GM12865 (cell line): ENCODE data around the gene HGS.

ENCODE experiments used
- DNase-seq: peaks from one replicate; pipeline ENCODE4 v3.0.0; 2010; ENCODE audit warnings: low read depth
- H3K4me3 ChIP-seq: 2 replicates; pipeline ENCODE4 v1.5.1; 2011; ENCODE audit warnings: mild to moderate bottlenecking, low read depth, low read length, control low read depth
- TF ChIP-seq, protein P1 (sequence below): IDR thresholded peaks from 2 replicates; pipeline ENCODE4 v1.5.1; 2011; ENCODE audit warnings: low read length, control low read depth, low read depth, inconsistent platforms; ENCODE audit not compliant: insufficient read depth; ENCODE audit errors: missing control alignments

The HGS gene

GRCh38 chr17:81706232-81706611 is 22.4 kb downstream of the HGS start:
- TF ChIP-seq, protein P1, sequence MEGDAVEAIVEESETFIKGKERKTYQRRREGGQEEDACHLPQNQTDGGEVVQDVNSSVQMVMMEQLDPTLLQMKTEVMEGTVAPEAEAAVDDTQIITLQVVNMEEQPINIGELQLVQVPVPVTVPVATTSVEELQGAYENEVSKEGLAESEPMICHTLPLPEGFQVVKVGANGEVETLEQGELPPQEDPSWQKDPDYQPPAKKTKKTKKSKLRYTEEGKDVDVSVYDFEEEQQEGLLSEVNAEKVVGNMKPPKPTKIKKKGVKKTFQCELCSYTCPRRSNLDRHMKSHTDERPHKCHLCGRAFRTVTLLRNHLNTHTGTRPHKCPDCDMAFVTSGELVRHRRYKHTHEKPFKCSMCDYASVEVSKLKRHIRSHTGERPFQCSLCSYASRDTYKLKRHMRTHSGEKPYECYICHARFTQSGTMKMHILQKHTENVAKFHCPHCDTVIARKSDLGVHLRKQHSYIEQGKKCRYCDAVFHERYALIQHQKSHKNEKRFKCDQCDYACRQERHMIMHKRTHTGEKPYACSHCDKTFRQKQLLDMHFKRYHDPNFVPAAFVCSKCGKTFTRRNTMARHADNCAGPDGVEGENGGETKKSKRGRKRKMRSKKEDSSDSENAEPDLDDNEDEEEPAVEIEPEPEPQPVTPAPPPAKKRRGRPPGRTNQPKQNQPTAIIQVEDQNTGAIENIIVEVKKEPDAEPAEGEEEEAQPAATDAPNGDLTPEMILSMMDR, result no peak
- H3K4me3 ChIP-seq, result no peak overlapping the region
- DNase-seq, result no peak

DNA sequence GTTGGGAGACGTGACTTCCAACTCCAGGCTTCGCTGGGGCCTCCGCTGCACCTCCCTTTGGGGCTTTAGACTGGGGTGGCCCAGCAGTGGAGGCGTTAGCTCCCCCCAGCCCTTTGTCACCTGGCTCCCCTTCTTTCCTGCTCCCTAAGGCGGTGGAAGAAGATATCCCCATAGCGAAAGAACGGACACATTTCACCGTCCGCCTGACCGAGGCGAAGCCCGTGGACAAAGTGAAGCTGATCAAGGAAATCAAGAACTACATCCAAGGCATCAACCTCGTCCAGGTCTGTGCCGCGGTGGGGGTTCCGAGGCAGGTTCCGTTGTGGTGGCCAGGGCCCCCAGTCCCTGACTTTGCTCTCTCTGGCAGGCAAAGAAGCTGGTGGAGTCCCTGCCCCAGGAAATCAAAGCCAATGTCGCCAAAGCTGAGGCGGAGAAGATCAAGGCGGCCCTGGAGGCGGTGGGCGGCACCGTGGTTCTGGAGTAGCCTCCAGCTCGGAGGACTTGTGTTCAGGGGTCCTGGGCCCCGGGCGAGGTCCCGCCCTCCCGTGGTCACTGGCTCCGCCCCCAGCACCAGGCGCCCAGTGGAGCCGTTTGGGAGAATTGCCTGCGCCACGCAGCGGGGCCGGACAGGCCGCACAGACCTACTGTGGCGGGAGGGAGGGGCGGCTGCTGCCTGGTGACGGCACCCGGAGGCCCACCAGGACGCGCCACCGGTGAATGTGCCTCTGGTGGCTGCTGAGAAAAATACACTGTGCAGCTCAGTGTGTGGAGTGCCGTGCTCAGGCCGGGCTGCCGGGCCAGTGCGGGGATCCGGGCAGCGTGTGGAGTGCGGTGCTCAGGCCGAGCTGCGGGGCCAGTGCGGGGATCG is 23.2 kb downstream of the HGS start:
- TF ChIP-seq, protein P1, result no peak
- H3K4me3 ChIP-seq, result no peak overlapping the region
- no peak for DNase-seq

DNA sequence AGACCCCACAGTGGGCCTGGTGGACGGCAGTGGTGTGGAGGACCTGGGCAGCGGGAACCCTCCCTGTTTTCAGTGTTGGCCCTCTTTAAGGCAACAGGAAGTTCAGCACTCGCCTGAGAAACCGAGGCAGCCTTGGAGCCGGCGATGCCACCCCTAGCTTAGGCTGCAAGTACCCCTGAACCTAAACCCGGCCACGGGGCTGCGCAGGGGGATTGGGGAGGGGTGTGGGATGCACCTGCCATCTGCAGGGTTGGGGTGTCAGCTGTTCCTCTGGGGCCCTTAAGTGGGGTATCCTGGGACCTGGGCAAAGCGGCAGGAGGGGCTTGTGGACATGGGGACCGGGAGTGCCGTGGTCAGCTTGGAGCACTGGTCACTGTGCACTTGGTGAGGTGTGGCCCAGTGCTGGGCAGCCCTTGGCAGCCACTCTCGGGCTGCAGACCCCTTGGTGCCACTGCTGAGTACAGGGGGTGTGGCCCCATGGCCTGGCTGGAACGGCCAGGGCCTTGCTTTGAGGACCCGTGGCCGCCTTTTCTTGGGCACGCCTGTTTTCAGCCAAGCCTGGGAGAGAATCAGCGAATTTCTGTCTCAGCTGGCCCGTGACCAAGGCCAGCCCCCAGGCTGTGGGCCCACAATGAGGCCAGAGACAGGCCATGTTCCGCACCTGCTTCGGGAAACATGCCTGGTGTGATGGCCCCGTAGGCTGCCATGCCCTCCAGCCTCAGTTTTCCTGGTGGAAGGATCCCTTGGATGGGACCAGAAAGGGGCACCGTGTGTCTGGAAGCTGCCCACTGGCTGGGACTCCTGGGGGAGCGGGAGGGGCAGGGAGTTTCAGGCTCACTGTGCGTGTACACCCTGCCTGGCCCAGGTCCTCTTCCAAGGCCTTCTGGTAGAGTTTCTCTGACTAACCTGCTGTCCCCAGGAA is 24.2 kb downstream of the HGS start:
- H3K4me3 ChIP-seq, result no peak overlapping the region
- TF ChIP-seq, protein P1, result no peak
- DNase-seq, result no peak

- H3K4me3 ChIP-seq, result no peak overlapping the region
- TF ChIP-seq, protein P1, result no peak
- DNase-seq, result no peak
These were observed 25.0 kb downstream of the HGS start for GRCh38 chr17:81708739-81709185.

- H3K4me3 ChIP-seq, result peak overlapping the region; percentile 41
- DNase-seq, result no peak
- TF ChIP-seq, protein P1, result no peak
These were observed 26.9 kb downstream of the HGS start for GRCh38 chr17:81710514-81711308.

GRCh38 chr17:81711814-81712467 is 28.1 kb downstream of the HGS start, which contains the start of gene SLC25A10:
TSS of gene SLC25A10 (plus strand) at chr17:81712284. CDS start at chr17:81712427, 143 bp downstream.
- TF ChIP-seq, protein P1, result no peak
- DNase-seq, result peak; percentile 92

More at GRCh38 chr17:81711814-81712467, 28.1 kb downstream of the HGS start, which contains the start of gene SLC25A10:
- peak within 1 kb of the TSS; percentile 80 for H3K4me3 ChIP-seq
